HEK293T (cell line): ENCODE results near the gene LAMC2.

ENCODE experiments used
- FOXK2 ChIP-seq: fragments of 450-650 bp; IDR thresholded peaks from 2 replicates; pipeline ENCODE4 v1.6.1; 2016; ENCODE audit warnings: mild to moderate bottlenecking
- FOXM1 ChIP-seq: fragments of 450-650 bp; IDR thresholded peaks from 2 replicates; pipeline ENCODE4 v1.6.1; 2017; ENCODE audit warnings: mild to moderate bottlenecking, borderline replicate concordance
- HDGF ChIP-seq: fragments of 450-650 bp; IDR thresholded peaks from 2 replicates; pipeline ENCODE4 v1.6.1; 2017; ENCODE audit warnings: antibody characterized with exemption, borderline replicate concordance
- SP1 ChIP-seq: fragments of 450-650 bp; IDR thresholded peaks from 2 replicates; pipeline ENCODE4 v1.6.1; 2017
- SUZ12 ChIP-seq: fragments of 450-650 bp; IDR thresholded peaks from 2 replicates; pipeline ENCODE4 v1.6.1; 2016; ENCODE audit warnings: mild to moderate bottlenecking
- TARDBP ChIP-seq: fragments of 450-650 bp; IDR thresholded peaks from 2 replicates; pipeline ENCODE4 v1.6.1; 2016

- no peak for TF ChIP-seq SUZ12
- no peak for TF ChIP-seq TARDBP
- TF ChIP-seq FOXK2: no peak
- no peak for TF ChIP-seq FOXM1
- no peak for TF ChIP-seq HDGF
- TF ChIP-seq SP1: no peak
Measured at GRCh38 chr1:183276386-183277080, 90.5 kb downstream of the LAMC2 start.
